Measurements from ENCODE around the gene KRTAP5-5. TPM values are rescaled to one million over a fixed set of nuclear protein-coding genes. Genes with fewer than 3 reads are reported as not detected.
A peak's percentile ranks its signal among the peaks of the same experiment; 100 is the strongest.

Gene KRTAP5-5
- total RNA-seq, 1 donor from 2014 or later: not detected

DNA sequence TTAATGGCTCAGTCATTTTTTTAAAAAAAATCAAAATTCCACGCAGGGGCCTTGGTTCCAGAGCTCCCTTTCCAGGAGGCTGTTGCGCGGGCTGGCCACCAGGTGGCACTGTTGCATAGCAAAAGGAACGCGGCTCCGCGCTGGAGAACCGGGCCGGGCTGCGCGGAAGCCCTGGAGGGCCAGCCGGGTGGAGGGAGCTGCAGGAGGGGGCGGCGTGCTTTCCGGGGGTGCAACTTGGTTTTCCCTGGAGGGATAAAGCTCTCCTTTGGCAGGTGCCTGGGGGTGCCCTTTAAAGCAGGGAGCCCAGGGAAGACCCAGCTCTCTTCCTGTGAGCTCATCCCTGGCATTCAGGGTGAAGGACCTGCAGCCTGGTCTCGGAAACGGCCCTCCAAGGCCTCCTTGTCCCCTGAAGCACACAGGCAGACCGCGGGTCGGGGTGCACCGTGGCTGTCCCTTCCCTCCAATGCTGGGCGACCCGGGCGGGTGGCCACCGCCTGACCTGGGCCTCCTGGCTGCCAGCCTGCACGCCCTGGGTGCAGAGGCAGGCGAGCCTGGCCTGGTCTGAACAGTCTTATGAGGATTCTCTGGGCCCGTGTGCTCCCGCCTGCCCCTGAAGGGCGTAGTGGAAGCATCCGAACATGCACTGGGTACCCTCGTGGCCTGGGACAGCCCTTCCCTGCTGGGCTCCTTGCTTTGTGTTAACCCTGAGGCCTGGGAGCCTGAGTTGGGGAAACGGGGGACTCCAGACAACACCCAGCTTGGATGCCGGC, 23.4 kb downstream of the KRTAP5-5 start:
- H3K27me3 Mint-ChIP-seq (ENCODE audit: unreplicated experiment): peaks cover 5% of the 10 kb centered on the region
- TF ChIP-seq, protein P1, sequence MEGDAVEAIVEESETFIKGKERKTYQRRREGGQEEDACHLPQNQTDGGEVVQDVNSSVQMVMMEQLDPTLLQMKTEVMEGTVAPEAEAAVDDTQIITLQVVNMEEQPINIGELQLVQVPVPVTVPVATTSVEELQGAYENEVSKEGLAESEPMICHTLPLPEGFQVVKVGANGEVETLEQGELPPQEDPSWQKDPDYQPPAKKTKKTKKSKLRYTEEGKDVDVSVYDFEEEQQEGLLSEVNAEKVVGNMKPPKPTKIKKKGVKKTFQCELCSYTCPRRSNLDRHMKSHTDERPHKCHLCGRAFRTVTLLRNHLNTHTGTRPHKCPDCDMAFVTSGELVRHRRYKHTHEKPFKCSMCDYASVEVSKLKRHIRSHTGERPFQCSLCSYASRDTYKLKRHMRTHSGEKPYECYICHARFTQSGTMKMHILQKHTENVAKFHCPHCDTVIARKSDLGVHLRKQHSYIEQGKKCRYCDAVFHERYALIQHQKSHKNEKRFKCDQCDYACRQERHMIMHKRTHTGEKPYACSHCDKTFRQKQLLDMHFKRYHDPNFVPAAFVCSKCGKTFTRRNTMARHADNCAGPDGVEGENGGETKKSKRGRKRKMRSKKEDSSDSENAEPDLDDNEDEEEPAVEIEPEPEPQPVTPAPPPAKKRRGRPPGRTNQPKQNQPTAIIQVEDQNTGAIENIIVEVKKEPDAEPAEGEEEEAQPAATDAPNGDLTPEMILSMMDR (IDR thresholded peaks at IDR 0.05; ENCODE audit: partially characterized antibody, unreplicated experiment): peak; percentile 99
- no peak overlapping the region for H3K27ac Mint-ChIP-seq (ENCODE audit: unreplicated experiment)
- H3K4me1 Mint-ChIP-seq (ENCODE audit: low read depth, unreplicated experiment): no peaks in the 10 kb centered on the region
- H3K36me3 Mint-ChIP-seq (ENCODE audit: unreplicated experiment): no peaks in the 10 kb centered on the region
- H3K9me3 Mint-ChIP-seq (ENCODE audit: unreplicated experiment): peaks cover 3% of the 10 kb centered on the region
- peak; percentile 87 for DNase-seq
- no peak overlapping the region for H3K4me3 Mint-ChIP-seq (ENCODE audit: unreplicated experiment)

DNA sequence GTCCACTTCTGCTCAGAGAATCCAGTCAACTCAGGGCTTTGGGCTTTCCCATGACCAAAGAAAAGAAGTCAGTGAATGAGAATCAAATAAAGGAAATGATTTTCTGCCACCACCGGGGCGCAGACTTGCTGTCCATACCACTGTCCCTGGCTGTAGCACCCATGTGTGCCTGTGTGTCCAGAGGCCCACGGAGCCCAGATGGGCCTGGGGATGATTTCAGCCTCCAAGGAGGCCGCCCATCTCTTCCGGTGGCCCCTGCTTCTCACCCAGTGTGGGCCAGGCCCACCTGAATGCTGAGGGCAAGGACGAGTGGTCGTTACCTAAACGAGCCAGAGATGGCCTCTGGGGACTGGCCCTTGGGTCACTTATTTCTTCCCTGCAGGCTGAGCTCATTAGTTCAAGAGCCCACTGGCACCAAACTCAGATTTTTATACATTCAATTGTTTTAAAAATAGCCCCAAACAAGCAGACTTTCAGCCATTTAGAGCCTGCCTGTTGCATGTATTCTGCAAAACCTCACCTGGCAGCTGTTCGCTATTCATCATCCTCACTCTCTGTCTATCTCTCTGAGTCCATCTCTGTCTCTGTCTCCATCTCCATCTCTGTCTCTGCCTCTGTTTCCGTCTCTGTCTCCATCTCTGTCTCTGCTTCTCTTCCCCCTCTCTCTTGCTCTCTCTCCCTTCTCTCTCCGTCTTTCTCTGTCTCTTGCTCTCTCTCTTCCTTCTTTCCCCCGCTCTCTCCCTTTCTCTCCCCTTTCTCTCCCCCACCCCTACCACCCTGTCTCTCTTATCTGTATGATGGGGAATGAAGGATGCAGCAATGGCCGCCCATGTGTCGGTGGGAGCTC, 24.2 kb downstream of the KRTAP5-5 start:
- Mint-ChIP-seq H3K27me3 (ENCODE audit: unreplicated experiment) (peaks cover 8% of the 10 kb centered on the region), H3K27ac (ENCODE audit: unreplicated experiment) (no peak overlapping the region), H3K4me1 (ENCODE audit: low read depth, unreplicated experiment) (no peaks in the 10 kb centered on the region), H3K9me3 (ENCODE audit: unreplicated experiment) (peaks cover 3% of the 10 kb centered on the region), H3K36me3 (ENCODE audit: unreplicated experiment) (no peaks in the 10 kb centered on the region), H3K4me3 (ENCODE audit: unreplicated experiment) (no peak overlapping the region)
- TF ChIP-seq, protein P1 (IDR thresholded peaks at IDR 0.05; ENCODE audit: partially characterized antibody, unreplicated experiment): no peak
- DNase-seq: no peak

DNA sequence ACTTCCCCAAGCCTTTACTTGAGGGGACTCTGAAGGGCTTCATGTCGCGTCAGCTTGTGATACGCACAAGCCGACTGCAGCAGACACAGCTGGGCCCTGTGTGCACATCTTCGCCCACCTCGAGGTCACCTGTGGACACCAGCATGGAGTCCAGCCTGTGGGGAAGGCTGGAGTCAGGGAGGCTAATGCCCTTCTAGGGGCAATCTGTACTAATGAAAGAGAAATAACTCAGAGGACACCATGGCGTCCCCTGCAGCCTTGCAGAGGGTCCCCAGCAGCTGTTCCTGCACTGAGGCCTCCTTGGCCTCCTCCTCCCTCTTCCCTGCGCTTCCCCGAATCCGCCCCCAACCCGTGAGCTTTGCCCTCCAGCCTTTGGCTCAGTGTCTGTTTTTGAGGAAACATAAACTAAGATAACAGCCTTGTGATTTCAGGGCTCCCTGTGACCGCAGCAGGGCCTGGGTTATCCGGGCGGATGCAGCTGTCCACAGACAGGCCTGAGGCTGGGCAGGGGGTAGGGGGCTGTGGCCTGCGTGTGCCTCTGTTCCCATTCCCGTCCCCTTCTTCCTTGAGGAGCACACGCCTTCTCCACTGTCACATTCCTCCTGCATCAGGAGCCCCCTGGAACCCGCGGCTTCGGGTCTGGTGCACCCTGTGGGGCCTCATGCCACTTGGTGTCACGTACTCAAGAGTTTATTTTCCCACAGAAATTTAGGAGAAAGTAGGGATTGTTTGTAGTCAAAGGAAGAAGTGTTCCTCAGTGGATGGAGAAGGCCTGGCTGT, 25.0 kb downstream of the KRTAP5-5 start:
- Mint-ChIP-seq H3K27me3 (ENCODE audit: unreplicated experiment) (peaks cover 8% of the 10 kb centered on the region), H3K9me3 (ENCODE audit: unreplicated experiment) (peaks cover 3% of the 10 kb centered on the region), H3K4me1 (ENCODE audit: low read depth, unreplicated experiment) (no peaks in the 10 kb centered on the region), H3K4me3 (ENCODE audit: unreplicated experiment) (no peak overlapping the region), H3K36me3 (ENCODE audit: unreplicated experiment) (no peaks in the 10 kb centered on the region), H3K27ac (ENCODE audit: unreplicated experiment) (no peak overlapping the region)
- TF ChIP-seq, protein P1 (IDR thresholded peaks at IDR 0.05; ENCODE audit: partially characterized antibody, unreplicated experiment): no peak
- DNase-seq: no peak

DNA sequence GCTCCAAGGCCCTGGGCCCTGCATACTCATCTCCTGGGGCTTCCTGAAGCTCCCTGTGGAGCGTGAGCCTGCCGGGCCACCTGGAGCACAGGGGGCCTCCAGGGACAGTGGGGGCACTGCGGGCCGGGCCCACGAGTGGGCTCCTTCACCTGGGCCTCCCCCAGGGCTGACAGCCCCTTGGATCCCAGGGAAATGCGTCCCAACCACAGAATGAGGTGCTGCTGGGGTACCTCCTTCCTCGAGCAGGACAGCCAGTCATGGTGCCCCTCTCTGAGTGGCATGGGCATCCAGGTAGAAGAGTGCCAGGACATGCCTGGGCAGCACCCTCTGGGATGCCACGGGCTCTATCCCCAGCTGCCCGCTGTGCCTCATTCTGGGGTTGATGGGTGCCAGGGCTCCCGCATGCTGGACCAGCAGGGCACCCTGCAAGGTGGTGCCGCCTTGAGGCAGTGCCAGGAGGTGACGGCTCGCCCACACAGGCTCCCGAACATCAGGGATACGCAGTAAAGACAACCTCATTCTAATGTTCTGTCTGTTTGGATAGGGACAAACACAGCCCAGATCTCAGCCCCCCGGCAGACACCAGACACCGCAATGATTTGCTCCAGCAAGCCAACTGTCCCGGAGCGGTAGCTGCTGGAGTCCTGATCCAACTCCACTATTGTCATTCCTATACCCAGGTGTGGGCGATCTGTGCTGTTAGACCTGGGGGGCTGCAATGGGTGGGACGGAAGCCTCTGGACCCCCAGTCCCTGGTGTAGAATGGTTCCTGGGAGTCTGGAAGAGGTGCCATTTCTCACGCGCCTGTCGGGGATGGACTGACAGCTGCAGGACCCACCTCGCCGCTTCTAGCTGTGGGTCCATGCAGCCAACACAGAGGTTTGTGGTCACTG, 25.8 kb downstream of the KRTAP5-5 start:
- no peaks in the 10 kb centered on the region for H3K4me1 Mint-ChIP-seq (ENCODE audit: low read depth, unreplicated experiment)
- peaks cover 3% of the 10 kb centered on the region for H3K9me3 Mint-ChIP-seq (ENCODE audit: unreplicated experiment)
- H3K4me3 Mint-ChIP-seq (ENCODE audit: unreplicated experiment): no peak overlapping the region
- TF ChIP-seq, protein P1 (IDR thresholded peaks at IDR 0.05; ENCODE audit: partially characterized antibody, unreplicated experiment): no peak
- no peak for DNase-seq
- no peaks in the 10 kb centered on the region for H3K36me3 Mint-ChIP-seq (ENCODE audit: unreplicated experiment)
- H3K27ac Mint-ChIP-seq (ENCODE audit: unreplicated experiment): no peak overlapping the region
- peaks cover 9% of the 10 kb centered on the region for H3K27me3 Mint-ChIP-seq (ENCODE audit: unreplicated experiment)

Data from glutamatergic neuron (in vitro differentiated cells).